Measurements from ENCODE around the gene MRPL37.

MRPL37 gene

DNA sequence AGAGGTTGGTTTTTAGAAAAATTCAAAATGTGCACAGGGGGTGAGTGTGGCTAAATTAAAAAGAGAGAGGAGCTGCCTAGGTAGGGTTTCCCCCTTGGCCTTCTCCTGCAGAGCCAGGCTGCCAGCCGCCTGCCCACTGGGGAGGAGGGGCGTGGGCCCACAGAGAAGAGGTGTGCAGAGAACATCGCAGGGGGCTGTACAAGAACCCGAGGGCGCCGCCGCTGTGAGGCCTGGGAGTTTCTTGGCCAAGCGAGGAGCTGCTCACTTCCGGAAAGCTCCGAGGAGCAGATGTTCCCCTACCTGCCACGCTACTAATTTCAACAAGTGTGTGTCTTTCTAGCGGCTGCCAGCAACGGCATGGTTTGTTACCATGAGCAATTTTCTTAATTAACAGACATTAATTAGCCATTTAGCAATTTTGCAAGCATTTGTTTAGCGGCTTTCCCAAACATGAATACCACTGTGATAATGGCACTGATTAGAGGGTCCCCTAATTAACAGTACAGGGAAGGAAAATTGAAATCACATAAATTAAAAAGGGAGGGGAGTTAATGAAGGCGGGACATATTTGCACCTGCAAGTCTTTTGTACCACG lies 59.7 kb downstream of the MRPL37 start:
- Histone ChIP-seq H2AFZ (no peak overlapping the region), H3K4me1 (no peaks in the 10 kb centered on the region), H3K27me3 (ENCODE audit: control insufficient read depth, insufficient read depth, low read length) (no peaks in the 10 kb centered on the region), H3K9me3 (ENCODE audit: control insufficient read depth, low read length) (no peaks in the 10 kb centered on the region), H3K27ac (no peak overlapping the region), H3K79me2 (no peaks in the 10 kb centered on the region), H3K4me2 (ENCODE audit: low read length) (no peak overlapping the region), H3K9ac (no peak overlapping the region), H3K4me3 (ENCODE audit: low read depth, low read length) (no peak overlapping the region), H3K36me3 (ENCODE audit: control insufficient read depth, insufficient read depth, low read length) (no peaks in the 10 kb centered on the region)
- TF ChIP-seq, protein P1, sequence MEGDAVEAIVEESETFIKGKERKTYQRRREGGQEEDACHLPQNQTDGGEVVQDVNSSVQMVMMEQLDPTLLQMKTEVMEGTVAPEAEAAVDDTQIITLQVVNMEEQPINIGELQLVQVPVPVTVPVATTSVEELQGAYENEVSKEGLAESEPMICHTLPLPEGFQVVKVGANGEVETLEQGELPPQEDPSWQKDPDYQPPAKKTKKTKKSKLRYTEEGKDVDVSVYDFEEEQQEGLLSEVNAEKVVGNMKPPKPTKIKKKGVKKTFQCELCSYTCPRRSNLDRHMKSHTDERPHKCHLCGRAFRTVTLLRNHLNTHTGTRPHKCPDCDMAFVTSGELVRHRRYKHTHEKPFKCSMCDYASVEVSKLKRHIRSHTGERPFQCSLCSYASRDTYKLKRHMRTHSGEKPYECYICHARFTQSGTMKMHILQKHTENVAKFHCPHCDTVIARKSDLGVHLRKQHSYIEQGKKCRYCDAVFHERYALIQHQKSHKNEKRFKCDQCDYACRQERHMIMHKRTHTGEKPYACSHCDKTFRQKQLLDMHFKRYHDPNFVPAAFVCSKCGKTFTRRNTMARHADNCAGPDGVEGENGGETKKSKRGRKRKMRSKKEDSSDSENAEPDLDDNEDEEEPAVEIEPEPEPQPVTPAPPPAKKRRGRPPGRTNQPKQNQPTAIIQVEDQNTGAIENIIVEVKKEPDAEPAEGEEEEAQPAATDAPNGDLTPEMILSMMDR (IDR thresholded peaks at IDR 0.05) = no peak

DNA sequence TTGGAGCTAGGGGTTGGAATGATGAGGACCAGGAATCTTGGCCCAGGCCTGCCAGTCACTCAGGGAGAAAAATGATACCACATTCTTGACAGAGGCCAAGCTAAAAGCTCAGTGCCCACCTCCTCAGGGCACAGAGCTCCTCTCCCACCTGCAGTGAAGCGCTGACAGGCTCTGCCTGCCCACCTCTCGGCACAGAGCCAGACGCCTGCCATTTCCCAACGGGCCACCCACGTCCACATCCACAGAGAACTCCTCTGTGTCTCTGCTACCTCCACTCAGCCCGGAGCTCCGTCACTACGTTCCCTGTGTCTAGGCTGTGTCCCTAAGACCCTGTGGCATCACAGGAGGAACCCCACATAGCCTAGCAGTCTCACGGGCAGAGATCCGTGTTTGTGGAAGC lies 60.8 kb downstream of the MRPL37 start:
- no peak overlapping the region for H3K27ac ChIP-seq
- H3K27me3 ChIP-seq (ENCODE audit: control insufficient read depth, insufficient read depth, low read length) = no peaks in the 10 kb centered on the region
- H3K4me3 ChIP-seq (ENCODE audit: low read depth, low read length) = no peak overlapping the region
- TF ChIP-seq, protein P1 (IDR thresholded peaks at IDR 0.05) = no peak
- H3K4me2 ChIP-seq (ENCODE audit: low read length) = no peak overlapping the region
- no peaks in the 10 kb centered on the region for H3K79me2 ChIP-seq
- no peaks in the 10 kb centered on the region for H3K4me1 ChIP-seq
- H3K36me3 ChIP-seq (ENCODE audit: control insufficient read depth, insufficient read depth, low read length) = no peaks in the 10 kb centered on the region
- H2AFZ ChIP-seq = no peak overlapping the region
- H3K9me3 ChIP-seq (ENCODE audit: control insufficient read depth, low read length) = no peaks in the 10 kb centered on the region
- H3K9ac ChIP-seq = no peak overlapping the region

DNA sequence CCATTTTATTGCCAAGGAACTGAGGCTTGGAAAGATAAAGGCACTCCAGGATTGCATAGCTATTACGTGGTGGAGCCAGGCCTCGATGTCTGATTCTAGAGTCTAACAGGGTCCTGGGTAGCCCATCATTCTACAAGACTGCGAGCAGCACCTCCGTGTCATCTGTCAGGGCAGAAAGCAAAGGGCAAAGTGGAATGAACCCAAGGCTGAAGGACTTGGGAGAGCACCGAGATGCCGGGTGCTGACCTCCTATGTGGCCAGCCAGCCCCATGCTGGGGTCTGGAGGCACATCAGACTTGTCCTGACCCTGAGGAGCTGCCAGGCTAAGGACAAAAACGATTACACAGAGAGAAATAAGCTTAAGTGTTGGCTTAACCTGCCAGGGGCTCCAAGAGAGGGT lies 62.3 kb downstream of the MRPL37 start:
- H3K4me1 ChIP-seq = no peaks in the 10 kb centered on the region
- no peak overlapping the region for H3K4me3 ChIP-seq (ENCODE audit: low read depth, low read length)
- no peak overlapping the region for H2AFZ ChIP-seq
- H3K36me3 ChIP-seq (ENCODE audit: control insufficient read depth, insufficient read depth, low read length) = no peaks in the 10 kb centered on the region
- no peaks in the 10 kb centered on the region for H3K79me2 ChIP-seq
- H3K27me3 ChIP-seq (ENCODE audit: control insufficient read depth, insufficient read depth, low read length) = no peaks in the 10 kb centered on the region
- H3K4me2 ChIP-seq (ENCODE audit: low read length) = no peak overlapping the region
- H3K9ac ChIP-seq = no peak overlapping the region
- TF ChIP-seq, protein P1 (IDR thresholded peaks at IDR 0.05) = no peak
- H3K27ac ChIP-seq = no peak overlapping the region
- no peaks in the 10 kb centered on the region for H3K9me3 ChIP-seq (ENCODE audit: control insufficient read depth, low read length)

DNA sequence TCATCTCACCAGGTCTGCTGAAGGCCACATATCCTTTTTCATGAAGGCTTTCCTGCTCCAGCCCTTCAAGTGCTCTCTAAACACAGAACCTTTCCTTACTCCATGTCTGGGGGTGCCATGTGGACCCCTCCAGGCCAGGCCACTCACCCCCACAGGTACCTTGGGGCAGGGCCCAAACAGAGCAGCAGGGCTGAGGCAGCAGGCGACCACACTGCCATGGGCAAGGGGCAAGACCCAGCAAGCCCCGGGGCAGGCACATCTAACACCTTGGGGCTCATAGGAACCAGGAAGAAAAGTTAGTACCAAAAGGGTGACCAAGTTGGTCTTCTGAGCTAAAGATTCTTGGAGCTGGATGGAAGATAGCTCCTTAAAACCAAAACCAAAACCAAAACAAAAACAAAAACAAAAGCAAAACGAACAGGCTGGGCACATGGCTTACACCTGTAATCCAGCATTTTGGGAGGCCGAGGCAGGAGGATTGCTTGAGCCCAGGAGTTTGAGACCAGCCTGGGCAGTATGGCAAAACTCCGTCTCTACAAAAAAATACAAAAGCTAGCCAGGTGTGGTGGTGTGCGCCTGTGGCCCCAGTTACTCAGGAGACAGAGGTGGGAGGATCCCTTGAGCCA lies 63.7 kb downstream of the MRPL37 start:
- Histone ChIP-seq H3K36me3 (ENCODE audit: control insufficient read depth, insufficient read depth, low read length) (no peaks in the 10 kb centered on the region), H2AFZ (no peak overlapping the region), H3K27ac (no peak overlapping the region), H3K4me2 (ENCODE audit: low read length) (no peak overlapping the region), H3K4me1 (no peaks in the 10 kb centered on the region), H3K9me3 (ENCODE audit: control insufficient read depth, low read length) (no peaks in the 10 kb centered on the region), H3K79me2 (no peaks in the 10 kb centered on the region), H3K9ac (no peak overlapping the region), H3K27me3 (ENCODE audit: control insufficient read depth, insufficient read depth, low read length) (no peaks in the 10 kb centered on the region), H3K4me3 (ENCODE audit: low read depth, low read length) (no peak overlapping the region)
- TF ChIP-seq, protein P1 (IDR thresholded peaks at IDR 0.05) = no peak

GRCh38 chr1:54265126-54265525 lies 65.2 kb downstream of the MRPL37 start:
- H3K27me3 ChIP-seq (ENCODE audit: control insufficient read depth, insufficient read depth, low read length) = no peaks in the 10 kb centered on the region
- TF ChIP-seq, protein P1 (IDR thresholded peaks at IDR 0.05) = no peak
- H3K9ac ChIP-seq = no peak overlapping the region
- H3K27ac ChIP-seq = no peak overlapping the region
- no peaks in the 10 kb centered on the region for H3K9me3 ChIP-seq (ENCODE audit: control insufficient read depth, low read length)
- H3K79me2 ChIP-seq = no peaks in the 10 kb centered on the region
- H3K4me3 ChIP-seq (ENCODE audit: low read depth, low read length) = no peak overlapping the region
- H3K4me1 ChIP-seq = no peaks in the 10 kb centered on the region
- no peak overlapping the region for H3K4me2 ChIP-seq (ENCODE audit: low read length)
- H3K36me3 ChIP-seq (ENCODE audit: control insufficient read depth, insufficient read depth, low read length) = no peaks in the 10 kb centered on the region
- H2AFZ ChIP-seq = no peak overlapping the region

Data from parathyroid adenoma (tissue), 2 donors.